GM21717 (cell line): ENCODE data around the gene FAM184A.

Experiments
- ATAC-seq: cut with Tn5 transposase; IDR thresholded peaks from one replicate; pipeline ENCODE4 v1.9.1; 2021; ENCODE audit warnings: mild to moderate bottlenecking, moderate library complexity; ENCODE audit not compliant: unreplicated experiment

The FAM184A gene

DNA sequence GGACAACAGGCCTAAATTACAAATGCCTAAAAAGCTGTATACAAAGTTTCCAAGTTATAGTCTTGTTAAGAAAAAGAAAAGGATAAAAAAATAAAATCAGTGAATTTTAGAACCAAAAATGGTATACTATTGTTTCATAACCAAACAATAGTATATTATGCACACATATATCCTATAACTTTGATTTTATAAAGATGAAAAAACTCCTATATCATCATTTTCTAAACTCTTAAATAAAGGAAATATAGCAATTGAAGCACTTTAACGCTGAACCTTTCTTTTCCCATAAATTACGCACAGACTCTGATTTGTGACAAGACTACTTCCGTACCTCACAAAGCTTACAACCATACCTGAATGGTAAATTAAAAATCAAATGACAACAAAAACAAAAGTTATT is 107.6 kb downstream of the FAM184A start:
- ATAC-seq: no peak

GRCh38 chr6:118968416-118968815 is 110.0 kb downstream of the FAM184A start:
- no peak for ATAC-seq

GRCh38 chr6:118967239-118967638 is 111.2 kb downstream of the FAM184A start:
- no peak for ATAC-seq

DNA sequence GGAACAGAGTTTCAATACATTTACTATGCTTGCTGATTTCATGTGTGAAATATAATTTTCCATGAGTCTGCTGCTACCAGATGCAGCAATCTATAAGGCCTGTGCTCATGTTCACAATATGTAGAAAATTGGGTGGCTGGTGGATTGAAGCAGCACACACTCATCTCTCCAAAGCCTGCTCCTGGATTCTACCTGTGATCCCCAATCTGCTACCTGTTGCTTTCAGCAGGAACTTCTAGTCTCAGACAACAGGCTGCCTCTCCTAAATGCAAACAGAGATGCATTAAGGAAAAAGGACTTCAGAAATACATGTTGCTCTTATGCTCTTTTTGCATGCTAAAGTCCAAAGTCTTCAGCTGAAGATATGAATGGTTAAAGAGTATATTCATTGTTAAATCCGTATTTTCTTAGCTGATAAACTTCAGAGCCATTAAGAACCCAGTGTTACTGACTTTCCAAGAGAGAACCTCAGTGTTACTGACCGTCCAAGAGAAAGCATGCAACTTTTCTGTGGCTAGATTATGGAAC is 112.6 kb downstream of the FAM184A start:
- ATAC-seq: no peak

GRCh38 chr6:118965371-118965770 is 113.1 kb downstream of the FAM184A start:
- ATAC-seq: no peak

- no peak for ATAC-seq
Measured at GRCh38 chr6:118963003-118963402, 115.5 kb downstream of the FAM184A start.

DNA sequence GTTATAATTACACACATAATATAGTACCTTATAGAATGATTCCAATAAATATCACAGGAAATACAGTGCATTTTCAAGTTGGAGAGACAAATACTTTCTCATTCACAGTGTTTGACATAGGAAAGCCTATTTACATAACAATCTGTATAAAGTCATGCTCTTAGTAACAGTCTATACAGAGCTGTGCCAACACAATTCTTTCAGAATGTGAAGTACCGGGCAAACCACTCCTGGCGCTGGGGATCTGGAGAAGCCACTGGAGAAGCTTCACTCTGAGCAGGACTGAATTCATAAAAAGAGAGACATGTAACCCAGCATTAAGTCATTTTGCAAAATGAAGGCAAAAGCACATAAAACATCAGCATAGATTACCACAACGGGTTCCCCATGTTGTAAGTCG is 118.6 kb downstream of the FAM184A start:
- ATAC-seq: no peak

GRCh38 chr6:118953391-118953790 is 125.1 kb downstream of the FAM184A start:
- ATAC-seq: no peak

GRCh38 chr6:118952683-118953082 is 125.8 kb downstream of the FAM184A start:
- ATAC-seq: no peak

GRCh38 chr6:118945217-118945616 is 133.2 kb downstream of the FAM184A start:
- ATAC-seq: no peak

DNA sequence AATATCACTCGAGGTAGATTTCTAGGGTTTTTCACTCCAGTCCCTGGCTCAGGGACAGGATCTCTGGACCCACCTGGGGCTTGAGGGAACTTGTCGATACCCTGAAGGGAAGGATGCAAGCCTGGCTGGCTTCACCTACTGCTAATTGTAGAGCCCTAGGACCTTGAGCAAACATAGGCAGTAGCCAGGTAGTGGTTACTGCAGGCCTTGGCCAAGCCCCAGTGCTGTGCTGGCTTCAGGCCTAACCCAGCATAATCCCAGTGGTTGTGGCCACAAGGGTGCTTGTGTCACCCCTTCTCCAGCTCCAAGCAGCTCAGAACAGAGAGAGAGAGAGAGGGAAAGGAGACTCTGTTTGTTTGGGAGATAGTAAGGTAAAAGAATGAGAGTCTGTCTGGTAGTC is 137.7 kb downstream of the FAM184A start:
- no peak for ATAC-seq

GRCh38 chr6:118939683-118940082 is 138.8 kb downstream of the FAM184A start:
- ATAC-seq: no peak

DNA sequence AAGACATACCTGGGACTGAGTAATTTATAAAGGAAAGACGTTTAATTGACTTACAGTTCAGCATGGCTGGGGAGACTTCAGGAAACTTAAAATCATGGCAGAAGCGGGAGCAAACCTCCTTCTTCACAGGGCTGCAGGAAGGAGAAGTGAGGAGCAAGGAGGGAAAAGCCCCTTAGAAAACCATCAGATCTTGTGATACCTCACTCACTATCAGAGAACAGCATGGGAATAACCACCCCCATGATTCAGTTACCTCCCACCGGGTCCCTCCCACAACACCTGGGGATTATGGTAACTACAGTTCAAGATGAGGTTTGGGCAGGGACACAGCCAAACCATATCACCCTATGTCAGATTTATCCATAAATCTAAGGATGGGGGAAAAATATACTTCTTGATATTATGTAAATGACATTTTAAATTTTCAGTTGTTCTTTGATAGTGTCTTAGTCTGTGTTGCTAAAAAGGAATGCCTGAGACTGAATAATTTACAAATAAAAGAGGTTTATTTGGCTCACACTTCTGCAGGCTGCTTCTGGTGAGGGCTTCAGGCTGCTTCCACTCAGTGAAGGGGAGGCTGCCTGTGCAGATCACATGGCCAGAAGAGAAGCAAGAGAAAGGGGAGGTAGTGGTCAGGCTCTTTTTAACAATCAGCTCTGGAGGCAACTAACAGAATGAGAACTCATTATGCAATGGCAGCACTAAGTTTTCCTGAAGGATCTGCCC is 142.3 kb downstream of the FAM184A start:
- ATAC-seq: no peak

DNA sequence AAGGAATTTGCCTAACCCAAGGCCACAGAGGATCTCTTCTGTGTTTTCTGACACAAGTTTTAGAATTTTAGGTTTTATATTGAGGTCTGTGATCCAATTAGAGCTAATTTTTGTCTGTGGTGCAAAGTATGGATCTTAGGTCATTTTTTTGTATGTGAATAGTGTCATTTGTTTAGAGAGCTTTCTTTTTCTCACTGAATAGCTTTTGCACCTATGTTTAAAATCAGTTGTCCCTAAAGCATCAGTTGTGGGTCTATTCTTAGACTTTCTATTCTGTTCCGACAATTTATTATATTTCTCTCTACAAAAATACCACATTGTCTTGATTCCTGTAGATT is 143.2 kb downstream of the FAM184A start:
- ATAC-seq: peak; percentile 2

- peak; percentile 97 for ATAC-seq
Measured at GRCh38 chr6:118934461-118935330, 143.8 kb downstream of the FAM184A start, which contains the start of gene MCM9. TSS of gene MCM9 (minus strand) at chr6:118935159. CDS start at chr6:118931723, 3,436 bp downstream.

DNA sequence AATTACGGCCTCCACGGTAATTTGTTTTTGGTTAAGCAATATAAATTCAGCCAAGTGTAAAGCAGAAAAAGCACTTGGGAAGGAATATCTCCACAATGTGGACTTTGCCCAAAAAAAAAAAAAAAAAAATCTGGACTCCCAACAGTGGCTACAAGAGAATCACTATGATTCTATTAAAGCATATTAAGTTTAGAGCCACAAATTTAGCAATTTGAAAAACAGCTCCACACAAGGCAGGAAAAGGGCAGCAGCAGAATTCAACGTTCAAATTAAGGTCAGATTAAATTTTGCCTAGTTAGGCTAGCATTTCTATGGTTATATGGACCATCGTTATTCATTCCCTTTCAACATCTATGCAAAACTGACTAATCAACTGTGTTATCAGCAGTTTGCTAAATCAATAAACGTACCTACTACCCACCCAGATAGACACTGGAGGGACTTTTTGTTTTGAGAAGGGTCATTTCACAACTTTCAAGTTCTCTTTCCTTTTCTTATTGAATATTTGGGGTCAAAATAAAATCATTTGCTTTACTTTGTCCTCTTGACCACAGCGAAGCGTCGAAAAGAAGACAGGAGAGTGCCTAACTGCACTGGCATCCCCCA is 144.5 kb downstream of the FAM184A start:
- no peak for ATAC-seq

GRCh38 chr6:118932421-118932820 is 146.0 kb downstream of the FAM184A start:
- no peak for ATAC-seq

DNA sequence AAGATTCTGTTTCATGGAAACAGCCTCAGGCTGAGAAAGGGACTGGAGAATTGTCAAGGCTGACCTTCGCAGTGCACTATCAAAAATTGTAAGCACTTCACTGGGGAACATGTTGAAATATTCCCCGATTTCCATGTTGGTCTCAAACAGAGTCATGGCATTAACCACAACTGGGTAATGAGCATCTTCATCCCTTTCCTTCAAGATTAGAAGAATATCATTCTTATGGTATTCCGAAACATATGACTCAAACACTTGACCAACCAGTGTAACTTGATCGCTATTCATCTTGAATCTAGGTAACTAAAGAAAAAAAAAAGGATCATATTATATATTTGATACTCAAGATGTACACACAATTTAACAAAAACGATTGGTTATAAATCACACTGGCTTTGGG is 147.0 kb downstream of the FAM184A start:
- no peak for ATAC-seq

DNA sequence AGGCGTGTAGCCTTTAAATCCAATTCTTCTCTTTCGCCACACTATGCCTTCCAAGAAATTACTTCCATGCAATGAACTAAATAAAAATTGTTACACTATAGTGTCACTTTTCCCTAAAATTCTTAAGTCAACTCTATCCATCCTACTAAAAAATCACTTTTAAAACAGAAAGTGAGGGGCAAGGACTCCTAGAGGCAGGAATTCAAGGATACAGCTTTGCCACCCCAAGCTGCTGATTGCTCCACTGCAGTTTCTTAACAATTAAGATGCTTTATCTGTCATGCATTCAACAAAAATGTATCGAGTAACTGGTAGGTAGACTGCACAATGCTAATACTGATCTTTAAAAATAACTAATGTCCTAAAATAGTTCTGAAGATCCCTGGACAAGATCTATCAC is 147.8 kb downstream of the FAM184A start:
- ATAC-seq: no peak

GRCh38 chr6:118923035-118923434 is 155.4 kb downstream of the FAM184A start:
- ATAC-seq: no peak

GRCh38 chr6:118921084-118921483 is 157.4 kb downstream of the FAM184A start:
- no peak for ATAC-seq

- ATAC-seq: no peak
Measured at GRCh38 chr6:118918329-118918725, 160.1 kb downstream of the FAM184A start.
